PFSK-1 (cell line): ENCODE measurements around the gene CRHBP.

Source experiments
- POLR2AphosphoS5 ChIP-seq: IDR thresholded peaks from 2 replicates; pipeline ENCODE4 v1.6.1; 2012; ENCODE audit warnings: low read depth, mild to moderate bottlenecking, control low read depth, low read length, moderate library complexity
- TAF1 ChIP-seq: IDR thresholded peaks from 2 replicates; pipeline ENCODE4 v1.6.1; 2012; ENCODE audit warnings: low read length, control low read depth, borderline replicate concordance; ENCODE audit not compliant: insufficient read depth

- TF ChIP-seq POLR2AphosphoS5, result no peak
- no peak for TF ChIP-seq TAF1
Measured at GRCh38 chr5:76938177-76938576, 14.7 kb upstream of the CRHBP start.
